Measurements from ENCODE around the gene BABAM2. TPM values are rescaled to one million over a fixed set of nuclear protein-coding genes. Genes with fewer than 3 reads are reported as not detected.
"Not testable (repeated sequence)": the region's sequence is repeated elsewhere in the genome, so short reads cannot be mapped to it uniquely, and the experiment has no call there.

BABAM2 gene
- total RNA-seq, 2 experiments from 2014 or later: 45.2 to 53.2 TPM

DNA sequence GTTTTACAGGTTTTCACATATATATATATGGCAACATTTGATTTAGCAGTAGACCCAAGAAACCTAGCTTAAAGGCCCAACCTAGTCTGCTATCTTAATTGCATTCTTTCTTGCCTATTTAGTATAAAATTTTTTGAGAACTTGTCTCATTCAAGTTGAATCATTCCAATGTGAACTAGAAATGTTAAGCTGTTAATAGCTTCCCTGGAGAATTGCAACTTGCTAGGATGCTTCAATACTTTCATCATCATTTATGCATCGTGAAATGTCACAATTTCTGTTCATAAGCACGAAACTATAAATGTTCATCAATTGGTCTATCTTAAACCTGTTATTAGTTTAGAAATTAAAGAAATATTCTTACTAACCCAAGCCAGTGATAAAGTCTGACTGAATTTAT is 217.6 kb downstream of the BABAM2 start:
- no peaks in the 10 kb centered on the region for H3K27me3 Mint-ChIP-seq
- H3K36me3 Mint-ChIP-seq: peaks cover 2% of the 10 kb centered on the region
- H3K4me1 Mint-ChIP-seq: no peaks in the 10 kb centered on the region
- H3K27ac Mint-ChIP-seq: no peak overlapping the region
- H3K4me3 Mint-ChIP-seq: no peak overlapping the region
- no peak for DNase-seq
- no peaks in the 10 kb centered on the region for H3K9me3 Mint-ChIP-seq

GRCh38 chr2:28113771-28114170 is 223.2 kb downstream of the BABAM2 start:
- not testable (repeated sequence) for DNase-seq, H3K27me3 Mint-ChIP-seq, H3K4me3 Mint-ChIP-seq, H3K9me3 Mint-ChIP-seq, H3K27ac Mint-ChIP-seq, H3K4me1 Mint-ChIP-seq
- H3K36me3 Mint-ChIP-seq: peaks cover 17% of the 10 kb centered on the region

DNA sequence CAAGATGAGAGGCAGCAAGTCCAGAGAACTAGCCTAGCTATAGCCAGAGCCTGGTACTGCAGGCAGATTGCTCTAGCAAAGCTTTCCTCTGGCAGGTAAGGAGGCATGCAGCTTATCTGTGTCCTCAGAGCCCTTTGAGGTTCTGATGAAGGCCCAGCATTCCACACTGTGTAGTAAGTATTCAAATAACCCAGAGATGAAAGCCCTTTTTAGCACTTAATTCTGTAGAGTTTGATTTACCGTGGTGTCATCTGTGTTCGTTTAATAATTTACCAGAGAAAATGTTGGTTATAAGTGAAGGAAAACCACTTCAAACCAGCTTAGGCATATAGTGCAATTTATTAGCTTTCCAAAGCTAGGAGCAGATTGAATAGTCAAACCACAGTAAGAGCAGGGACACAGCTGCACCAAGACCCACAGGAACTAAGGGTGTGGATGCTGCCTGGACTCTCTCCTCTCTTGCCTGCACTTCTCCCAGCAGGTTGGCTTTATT is 226.6 kb downstream of the BABAM2 start:
- H3K27me3 Mint-ChIP-seq: no peaks in the 10 kb centered on the region
- H3K36me3 Mint-ChIP-seq: peaks cover 18% of the 10 kb centered on the region
- no peak overlapping the region for H3K4me3 Mint-ChIP-seq
- peaks cover 6% of the 10 kb centered on the region for H3K9me3 Mint-ChIP-seq
- H3K4me1 Mint-ChIP-seq: peaks cover 6% of the 10 kb centered on the region
- H3K27ac Mint-ChIP-seq: no peak overlapping the region
- DNase-seq: no peak

GRCh38 chr2:28119631-28120030 is 229.1 kb downstream of the BABAM2 start:
- no peak for DNase-seq
- Mint-ChIP-seq H3K9me3 (peaks cover 6% of the 10 kb centered on the region), H3K36me3 (peaks cover 15% of the 10 kb centered on the region), H3K27me3 (no peaks in the 10 kb centered on the region), H3K27ac (no peak overlapping the region), H3K4me3 (no peak overlapping the region), H3K4me1 (peaks cover 4% of the 10 kb centered on the region)

- H3K4me3 Mint-ChIP-seq: no peak overlapping the region
- H3K27ac Mint-ChIP-seq: no peak overlapping the region
- H3K4me1 Mint-ChIP-seq: no peaks in the 10 kb centered on the region
- no peaks in the 10 kb centered on the region for H3K27me3 Mint-ChIP-seq
- no peak for DNase-seq
- H3K9me3 Mint-ChIP-seq: peaks cover 2% of the 10 kb centered on the region
- H3K36me3 Mint-ChIP-seq: peaks cover 16% of the 10 kb centered on the region
Observed at GRCh38 chr2:28128281-28128950, 237.9 kb downstream of the BABAM2 start.

- Mint-ChIP-seq H3K27me3 (no peaks in the 10 kb centered on the region), H3K27ac (no peak overlapping the region), H3K9me3 (peaks cover 2% of the 10 kb centered on the region), H3K4me3 (no peak overlapping the region), H3K36me3 (peaks cover 23% of the 10 kb centered on the region), H3K4me1 (peaks cover 13% of the 10 kb centered on the region)
- DNase-seq: no peak
Observed at GRCh38 chr2:28129955-28130695, 239.6 kb downstream of the BABAM2 start.

DNA sequence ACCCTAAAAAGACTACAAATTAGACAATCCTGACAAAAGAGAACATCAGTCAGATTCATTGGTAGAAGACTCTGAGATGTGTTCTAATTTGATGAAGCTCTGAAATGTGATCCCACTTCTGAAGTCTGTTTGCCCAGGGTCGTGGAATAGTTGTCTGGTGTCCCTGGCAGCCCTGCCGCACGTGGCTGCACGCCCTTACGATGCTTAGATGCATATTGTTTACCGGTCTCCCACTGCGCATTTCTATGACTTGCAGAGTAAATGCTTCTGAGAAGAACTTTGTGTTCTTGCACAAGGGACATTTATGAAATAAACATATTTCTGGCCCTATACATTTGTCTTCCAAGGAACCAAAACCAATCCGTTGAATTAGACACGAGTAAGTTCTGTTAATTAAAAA is 243.2 kb downstream of the BABAM2 start:
- Mint-ChIP-seq H3K27ac (no peak overlapping the region), H3K4me3 (no peak overlapping the region), H3K27me3 (no peaks in the 10 kb centered on the region), H3K36me3 (peaks cover 27% of the 10 kb centered on the region), H3K9me3 (no peaks in the 10 kb centered on the region), H3K4me1 (peaks cover 16% of the 10 kb centered on the region)
- DNase-seq: no peak

- Mint-ChIP-seq H3K27ac (peak overlapping the region; percentile 61), H3K36me3 (peaks cover 29% of the 10 kb centered on the region), H3K9me3 (no peaks in the 10 kb centered on the region), H3K4me3 (no peak overlapping the region), H3K27me3 (no peaks in the 10 kb centered on the region), H3K4me1 (peaks cover 16% of the 10 kb centered on the region)
- DNase-seq: no peak
Observed at GRCh38 chr2:28134262-28134812, 243.8 kb downstream of the BABAM2 start.

- Mint-ChIP-seq H3K4me3 (no peak overlapping the region), H3K36me3 (peaks cover 29% of the 10 kb centered on the region), H3K4me1 (peaks cover 16% of the 10 kb centered on the region), H3K9me3 (no peaks in the 10 kb centered on the region), H3K27me3 (no peaks in the 10 kb centered on the region), H3K27ac (no peak overlapping the region)
- no peak for DNase-seq
Observed at GRCh38 chr2:28134857-28135256, 244.3 kb downstream of the BABAM2 start.

DNA sequence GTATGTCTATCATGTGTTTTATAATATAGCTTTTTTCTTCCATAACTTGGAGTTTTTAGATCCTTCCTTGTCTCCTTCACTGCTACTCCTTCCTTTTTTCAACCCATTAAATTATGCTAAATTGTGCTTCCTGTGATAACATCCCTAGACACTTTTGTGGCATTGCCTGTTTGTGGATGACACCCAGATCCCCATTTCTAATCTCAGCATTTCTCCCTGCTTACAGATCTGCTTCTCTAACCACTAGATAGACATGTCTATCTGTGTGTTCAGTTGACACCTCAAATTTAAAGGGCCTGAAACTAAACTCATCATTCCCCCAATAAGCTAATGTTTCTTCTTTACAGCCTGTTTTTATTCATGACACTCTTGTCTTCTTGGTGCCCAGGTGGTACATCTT is 244.8 kb downstream of the BABAM2 start:
- peaks cover 16% of the 10 kb centered on the region for H3K4me1 Mint-ChIP-seq
- H3K9me3 Mint-ChIP-seq: no peaks in the 10 kb centered on the region
- H3K27ac Mint-ChIP-seq: no peak overlapping the region
- DNase-seq: no peak
- H3K36me3 Mint-ChIP-seq: peaks cover 29% of the 10 kb centered on the region
- no peak overlapping the region for H3K4me3 Mint-ChIP-seq
- H3K27me3 Mint-ChIP-seq: no peaks in the 10 kb centered on the region

- no peaks in the 10 kb centered on the region for H3K27me3 Mint-ChIP-seq
- no peak overlapping the region for H3K4me3 Mint-ChIP-seq
- DNase-seq: no peak
- H3K36me3 Mint-ChIP-seq: peaks cover 29% of the 10 kb centered on the region
- H3K27ac Mint-ChIP-seq: no peak overlapping the region
- no peaks in the 10 kb centered on the region for H3K9me3 Mint-ChIP-seq
- H3K4me1 Mint-ChIP-seq: peaks cover 16% of the 10 kb centered on the region
Observed at GRCh38 chr2:28135799-28136198, 245.3 kb downstream of the BABAM2 start.

- Mint-ChIP-seq H3K36me3 (peaks cover 28% of the 10 kb centered on the region), H3K4me3 (no peak overlapping the region), H3K4me1 (peaks cover 16% of the 10 kb centered on the region), H3K27me3 (no peaks in the 10 kb centered on the region), H3K27ac (no peak overlapping the region), H3K9me3 (no peaks in the 10 kb centered on the region)
- no peak for DNase-seq
Observed at GRCh38 chr2:28136556-28136955, 246.0 kb downstream of the BABAM2 start.

GRCh38 chr2:28137221-28137620 is 246.7 kb downstream of the BABAM2 start:
- H3K27me3 Mint-ChIP-seq: no peaks in the 10 kb centered on the region
- H3K4me3 Mint-ChIP-seq: no peak overlapping the region
- H3K27ac Mint-ChIP-seq: no peak overlapping the region
- no peak for DNase-seq
- no peaks in the 10 kb centered on the region for H3K9me3 Mint-ChIP-seq
- H3K4me1 Mint-ChIP-seq: peaks cover 16% of the 10 kb centered on the region
- peaks cover 28% of the 10 kb centered on the region for H3K36me3 Mint-ChIP-seq

- no peak overlapping the region for H3K4me3 Mint-ChIP-seq
- no peaks in the 10 kb centered on the region for H3K27me3 Mint-ChIP-seq
- no peak for DNase-seq
- peaks cover 16% of the 10 kb centered on the region for H3K36me3 Mint-ChIP-seq
- no peaks in the 10 kb centered on the region for H3K9me3 Mint-ChIP-seq
- no peaks in the 10 kb centered on the region for H3K4me1 Mint-ChIP-seq
- no peak overlapping the region for H3K27ac Mint-ChIP-seq
Observed at GRCh38 chr2:28142386-28142785, 251.9 kb downstream of the BABAM2 start.

DNA sequence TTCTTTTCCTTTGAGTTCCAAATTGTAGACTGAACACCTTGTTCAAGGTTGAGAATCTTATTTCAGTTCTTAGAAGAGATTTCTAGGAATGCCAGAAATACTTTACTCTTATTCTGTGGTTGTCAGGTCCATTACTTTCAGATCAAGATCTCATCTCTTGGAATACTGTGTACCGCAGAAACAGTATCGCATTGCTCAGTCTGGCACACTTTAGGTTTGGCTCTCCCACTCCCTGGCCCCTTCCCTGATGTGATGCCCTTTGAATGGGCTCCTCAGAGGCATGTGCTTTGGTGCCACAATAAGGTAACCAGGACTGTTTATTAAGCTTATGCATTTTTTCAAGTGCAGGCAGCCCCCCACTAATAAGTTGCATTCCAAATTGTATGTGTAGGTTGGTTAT is 257.5 kb downstream of the BABAM2 start:
- Mint-ChIP-seq H3K27me3 (no peaks in the 10 kb centered on the region), H3K27ac (no peak overlapping the region), H3K36me3 (peaks cover 36% of the 10 kb centered on the region), H3K9me3 (no peaks in the 10 kb centered on the region), H3K4me1 (no peaks in the 10 kb centered on the region), H3K4me3 (no peak overlapping the region)
- no peak for DNase-seq

Data from activated naive CD8-positive, alpha-beta T cell treated with anti-CD3 and anti-CD28 coated beads for 36 hours (primary cell).